ENCODE measurements around the gene OSBPL3.
"Not testable (repeated sequence)": the region's sequence is repeated elsewhere in the genome, so short reads cannot be mapped to it uniquely, and the experiment has no call there.

- not testable (repeated sequence) for TF ChIP-seq CTCF (conservative IDR thresholded peaks at IDR 0.05 in 1 of 2, IDR thresholded peaks at IDR 0.05 in 1 of 2; ENCODE audit: low read depth in 1 of 2, low read length in 2 of 2); EZH2 (IDR thresholded peaks at IDR 0.05; ENCODE audit: low read length, missing control alignments)
Observed at GRCh38 chr7:24794751-24795406, 185.1 kb downstream of the OSBPL3 start.

All from fibroblast of lung (primary cell).